NCI-H1694 (cell line): Measurements from ENCODE around the gene ETFA.

Source experiments
- DNase-seq: peaks from one replicate; lab custom pipeline; 2025; lab: John Stamatoyannopoulos, UW

Gene ETFA

DNA sequence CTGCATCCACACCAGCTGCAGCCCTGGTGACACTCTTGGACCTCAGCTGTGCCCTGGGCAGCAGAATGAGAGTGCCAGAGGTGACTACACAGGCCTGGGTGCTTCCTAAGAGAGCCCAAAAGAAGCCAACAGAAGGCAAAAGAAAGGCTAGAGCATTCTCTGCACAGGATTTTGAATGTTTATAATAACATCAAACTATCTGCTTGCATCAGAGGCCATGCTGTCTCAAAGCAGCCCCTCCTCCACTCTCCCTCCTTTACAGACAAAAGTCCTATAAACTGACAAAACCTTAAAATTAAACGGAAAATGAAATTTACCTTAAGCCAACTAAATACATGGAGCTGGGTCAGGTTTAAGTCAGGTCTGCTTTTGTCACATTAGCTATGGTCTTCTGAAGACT lies 95.6 kb downstream of the ETFA start:
- DNase-seq = no peak

DNA sequence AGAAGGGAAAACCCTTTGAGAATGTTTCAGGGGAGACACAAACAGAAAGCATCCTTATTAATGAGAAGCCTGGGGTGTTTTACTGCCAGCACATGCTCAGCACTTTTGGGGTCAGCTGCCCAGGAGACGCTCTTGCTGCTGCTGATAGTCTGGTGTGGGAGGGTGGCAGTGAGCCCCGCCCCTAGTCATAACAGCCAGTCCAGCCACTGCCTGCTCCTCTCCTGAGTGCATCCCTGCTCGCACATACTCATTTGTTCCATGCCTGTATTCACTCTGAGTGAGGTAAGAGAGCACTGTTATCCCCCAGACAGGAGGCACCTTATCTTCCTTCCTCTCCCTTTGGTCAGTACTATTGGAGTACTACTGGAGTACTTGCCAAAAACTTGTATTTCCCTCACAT lies 101.3 kb downstream of the ETFA start:
- DNase-seq = no peak

DNA sequence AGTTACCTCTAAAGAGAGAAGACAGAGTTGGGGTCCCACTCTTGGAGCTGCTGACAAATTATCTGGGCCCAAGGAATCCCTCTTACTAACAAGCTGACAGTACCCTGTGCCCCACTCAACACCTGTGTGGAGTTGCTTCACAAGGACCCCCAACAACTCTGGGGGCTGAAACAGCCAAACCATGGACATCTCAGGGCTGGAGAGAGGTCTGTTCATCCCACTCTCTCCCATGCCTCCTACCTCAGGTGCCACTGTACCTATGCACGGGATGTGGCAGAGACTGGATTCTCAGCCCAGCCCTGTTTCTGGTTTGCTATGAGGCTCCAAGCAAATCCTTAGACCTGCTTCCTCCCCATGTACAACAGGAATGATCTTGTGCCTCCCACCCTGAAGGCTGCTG lies 101.7 kb downstream of the ETFA start:
- no peak for DNase-seq

DNA sequence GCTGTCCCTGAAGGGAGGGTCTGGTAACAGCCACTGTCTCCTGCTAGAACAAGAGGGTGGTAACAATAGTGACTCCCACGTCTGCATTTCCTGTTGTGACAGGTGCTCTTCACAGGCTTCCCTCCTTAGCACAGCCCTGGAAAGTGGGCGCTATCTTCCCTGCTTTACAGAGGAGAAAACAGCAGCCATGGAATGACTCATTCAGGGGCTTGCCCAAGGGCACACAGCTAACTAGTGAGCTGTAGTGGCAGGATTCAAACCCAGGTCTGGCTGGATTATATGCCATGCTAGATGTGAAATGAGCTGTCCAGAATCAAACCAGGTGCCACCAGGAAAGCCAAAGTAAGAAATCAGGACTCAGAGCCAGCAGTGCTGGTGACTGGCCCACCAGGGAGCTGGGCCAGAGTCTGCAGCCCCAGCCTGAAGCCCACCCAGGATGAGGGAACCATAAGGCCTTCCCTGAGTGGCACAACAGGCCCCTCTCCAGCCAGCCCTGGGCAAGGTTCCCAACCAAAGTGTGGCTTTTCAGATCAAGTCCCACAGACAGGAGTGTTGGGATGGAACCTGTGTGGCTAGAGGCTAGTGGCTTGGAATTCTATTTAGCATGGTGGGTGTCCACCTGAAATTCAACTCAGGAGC lies 102.4 kb downstream of the ETFA start:
- DNase-seq = no peak

DNA sequence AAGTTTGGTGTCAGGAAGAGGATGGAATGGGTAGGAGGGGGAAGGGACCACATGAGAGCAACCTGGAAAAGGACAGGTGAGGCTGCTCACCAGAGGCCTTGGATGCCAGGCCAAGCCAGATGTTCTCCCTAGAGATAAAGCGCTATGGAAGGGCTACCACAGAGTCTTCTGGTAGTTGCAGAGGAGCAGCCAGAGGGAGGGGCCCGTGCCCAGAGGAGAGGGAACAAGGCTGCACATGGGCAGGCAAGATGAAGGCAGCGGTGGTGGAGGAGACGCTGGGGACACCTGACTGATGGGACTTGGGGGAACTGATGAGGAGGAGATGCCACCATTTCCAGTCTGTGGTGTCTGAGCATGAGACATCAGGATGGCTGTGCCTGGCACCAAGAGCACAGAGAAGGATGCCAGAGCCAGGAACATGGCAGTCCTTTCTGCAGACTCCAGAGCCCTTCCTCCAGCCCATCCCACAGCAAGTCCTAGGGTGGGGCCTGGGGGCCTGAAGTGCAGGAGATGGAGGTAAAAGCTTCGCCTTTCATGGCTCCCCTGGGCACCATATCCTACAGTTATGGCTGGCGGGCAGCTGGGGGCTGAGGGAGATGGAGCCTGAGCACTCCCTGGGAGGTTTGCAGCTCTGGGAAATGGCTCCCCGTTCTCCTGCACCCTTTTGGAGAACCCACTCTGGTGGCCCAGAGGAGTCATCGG lies 103.0 kb downstream of the ETFA start:
- DNase-seq = no peak

DNA sequence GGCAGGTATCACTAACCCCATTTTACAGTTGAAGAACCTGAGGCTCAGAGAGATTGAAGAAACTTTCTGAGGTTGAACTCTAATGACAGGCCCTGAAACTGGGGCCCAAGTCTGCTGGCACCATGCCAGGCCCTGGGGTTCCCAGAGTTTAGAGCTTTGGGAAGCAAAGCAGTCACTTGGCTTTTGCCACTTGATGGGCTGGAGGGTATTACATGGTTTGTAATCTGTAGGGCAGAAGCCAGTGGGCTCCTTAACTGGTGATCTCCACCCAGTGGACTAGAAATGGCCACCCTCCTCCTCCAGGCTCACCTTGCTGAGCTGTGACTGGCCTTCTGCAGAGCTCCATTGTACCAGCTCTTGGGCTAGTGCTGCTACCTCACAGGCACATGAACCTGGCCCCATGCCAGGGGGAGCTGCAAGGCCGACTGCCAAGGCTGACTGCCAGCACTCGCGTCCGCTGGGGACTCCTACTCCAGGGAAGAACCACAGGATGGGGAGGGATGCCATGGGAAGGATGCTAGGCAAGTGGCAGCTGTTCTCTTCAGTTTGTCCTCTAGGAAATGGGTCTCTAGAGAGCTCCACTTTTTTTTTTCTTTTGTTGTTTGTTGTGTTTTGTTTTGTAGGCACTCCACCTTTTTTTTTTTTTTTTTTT lies 104.8 kb downstream of the ETFA start:
- peak; percentile 94 for DNase-seq

DNA sequence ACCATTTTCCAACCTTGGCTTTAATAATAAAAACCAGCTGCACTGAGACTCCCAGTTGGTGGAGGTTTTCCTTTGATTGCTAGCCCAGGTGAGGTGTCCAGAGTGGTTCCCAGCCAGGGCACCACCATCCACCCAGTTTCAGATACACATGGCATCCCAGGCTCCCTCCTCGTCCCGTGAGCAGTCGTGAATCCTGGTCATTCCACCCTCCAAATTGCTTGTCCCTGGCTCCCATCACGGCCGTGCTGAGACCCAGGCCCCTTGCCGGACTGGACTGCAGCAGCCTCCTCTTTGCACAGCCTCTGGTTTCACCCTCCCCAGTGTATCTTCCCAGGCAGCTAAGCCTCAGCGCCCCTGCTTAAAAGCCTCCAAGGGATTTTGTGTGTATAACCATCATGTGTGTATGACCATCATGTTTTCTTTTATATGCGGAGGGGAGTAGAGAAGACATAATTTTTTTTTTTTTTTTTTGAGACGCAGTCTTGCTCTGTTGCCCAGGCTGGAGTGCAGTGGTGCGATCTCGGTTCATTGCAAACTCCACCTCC lies 106.3 kb downstream of the ETFA start:
- DNase-seq = no peak

DNA sequence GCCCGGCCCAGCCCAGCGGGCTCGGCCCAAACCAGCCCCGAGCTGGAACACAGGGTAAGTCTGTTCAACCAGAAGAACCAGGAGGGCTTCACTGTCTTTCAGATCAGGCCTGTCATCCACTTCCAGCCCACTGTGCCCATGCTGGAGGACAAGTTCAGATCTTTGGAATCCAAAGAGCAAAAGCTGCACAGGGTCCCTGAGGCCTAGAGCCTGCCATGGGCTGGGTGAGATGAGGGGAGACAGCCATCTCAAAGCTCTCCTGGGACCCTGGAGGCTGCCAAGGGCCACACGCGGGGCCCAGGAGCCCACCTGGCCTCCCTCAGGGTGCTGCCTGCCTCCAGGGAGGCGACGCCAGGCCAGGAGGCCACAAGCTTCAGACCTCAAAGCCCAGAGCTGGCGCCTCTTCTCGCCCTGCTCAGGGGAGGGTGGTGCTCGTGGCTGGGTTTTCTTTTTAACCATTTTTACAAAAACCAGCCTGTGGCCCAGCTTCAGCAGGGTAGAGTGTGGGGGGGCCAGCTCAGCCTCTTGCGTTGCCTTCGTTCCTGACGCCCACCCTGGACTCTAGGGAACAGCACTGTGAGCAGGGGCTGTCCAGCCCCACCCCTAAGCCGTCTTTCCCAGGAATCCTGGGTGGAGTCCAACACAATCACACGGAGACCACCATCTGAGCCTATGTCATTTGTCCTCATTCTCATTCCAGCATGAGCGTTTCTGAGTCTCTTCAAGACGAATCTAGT lies 107.0 kb downstream of the ETFA start:
- DNase-seq = no peak

DNA sequence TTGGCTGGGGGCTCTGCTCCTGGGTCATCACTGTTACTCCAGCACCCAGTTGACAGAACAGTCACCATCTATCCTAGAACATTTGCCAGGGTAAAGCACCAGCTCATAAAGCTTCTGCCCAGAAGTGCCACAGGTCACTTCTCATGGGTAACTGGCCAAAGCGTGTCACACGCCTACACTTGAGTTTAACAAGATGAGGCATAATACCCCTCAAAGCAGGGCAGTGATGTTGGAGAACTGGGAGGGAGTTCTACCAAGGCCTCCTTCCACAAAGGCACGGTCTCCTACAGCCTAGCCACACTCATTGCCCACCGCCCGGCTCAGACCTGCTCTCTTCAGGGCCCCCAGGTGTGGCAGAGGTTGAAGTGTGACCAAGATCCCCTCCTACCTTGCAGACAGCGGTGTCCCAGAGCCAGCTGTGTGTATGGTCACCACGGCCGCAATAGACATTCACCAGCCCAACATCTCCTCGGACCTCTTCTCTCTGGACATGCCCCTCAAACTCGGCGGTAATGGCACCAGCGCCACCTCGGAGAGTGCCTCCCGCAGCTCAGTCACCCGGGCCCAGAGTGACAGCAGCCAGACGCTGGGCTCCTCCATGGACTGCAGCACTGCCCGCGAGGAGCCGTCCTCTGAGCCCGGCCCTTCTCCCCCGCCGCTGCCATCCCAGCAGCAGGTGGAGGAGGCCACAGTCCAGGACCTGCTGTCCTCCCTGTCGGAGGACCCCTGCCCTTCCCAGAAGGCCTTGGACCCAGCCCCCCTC lies 107.7 kb downstream of the ETFA start:
- DNase-seq = no peak

DNA sequence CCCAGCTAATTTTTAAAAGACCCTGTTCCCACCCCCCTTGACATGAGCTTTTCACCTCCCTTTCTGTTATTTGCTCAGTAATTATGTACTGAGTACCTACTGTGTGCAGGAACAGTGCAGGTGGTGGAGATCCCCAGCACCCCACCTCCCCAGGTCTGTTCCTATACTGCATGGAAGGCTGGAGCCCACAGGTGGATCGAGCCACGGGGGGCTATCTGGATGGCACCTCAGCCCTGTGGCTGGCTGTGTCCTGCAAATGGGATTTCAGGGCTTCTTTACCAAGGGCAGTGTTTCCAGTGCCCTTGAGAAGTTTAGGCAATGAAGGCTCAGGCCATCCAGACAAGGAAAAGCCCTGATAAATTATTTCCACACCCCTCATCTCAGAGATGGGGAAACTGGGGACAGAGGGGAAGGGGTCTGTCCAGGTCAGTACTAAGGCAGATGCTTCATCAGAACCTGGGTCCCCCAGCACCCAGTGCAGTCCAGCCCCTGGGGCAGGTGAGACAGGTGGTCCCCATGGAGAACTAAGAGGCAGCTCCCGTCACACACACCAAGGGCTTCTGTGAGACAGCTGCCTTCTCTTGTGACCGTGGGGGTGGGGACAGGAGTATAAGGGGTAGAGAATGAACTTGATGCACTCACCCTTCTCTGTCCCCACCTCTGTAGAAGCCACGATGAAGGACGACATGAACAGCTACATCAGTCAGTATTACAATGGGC lies 109.6 kb downstream of the ETFA start:
- no peak for DNase-seq

DNA sequence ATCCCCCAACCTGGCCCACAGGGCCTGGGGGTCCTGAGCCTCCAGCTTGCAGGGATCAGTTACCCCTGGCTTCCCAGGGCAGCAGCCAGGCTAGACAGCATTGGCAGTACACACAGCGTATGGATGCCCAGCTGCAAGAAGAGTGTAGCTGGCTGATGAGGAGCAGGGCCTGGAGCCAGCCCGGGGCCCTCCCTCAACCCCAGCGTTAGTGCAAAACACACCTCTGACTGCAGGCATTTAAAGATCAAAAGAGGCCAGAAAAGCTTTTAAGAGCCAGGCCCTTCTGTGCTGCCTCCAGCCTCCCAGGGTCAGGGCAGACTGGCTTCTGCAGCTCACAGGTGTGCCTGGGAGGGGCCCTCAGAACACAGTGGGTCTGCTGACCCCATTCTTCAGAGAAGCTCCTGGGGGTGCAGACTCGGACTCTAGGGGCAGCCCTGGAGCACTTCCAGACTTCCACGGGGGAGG lies 110.6 kb downstream of the ETFA start:
- DNase-seq = no peak

DNA sequence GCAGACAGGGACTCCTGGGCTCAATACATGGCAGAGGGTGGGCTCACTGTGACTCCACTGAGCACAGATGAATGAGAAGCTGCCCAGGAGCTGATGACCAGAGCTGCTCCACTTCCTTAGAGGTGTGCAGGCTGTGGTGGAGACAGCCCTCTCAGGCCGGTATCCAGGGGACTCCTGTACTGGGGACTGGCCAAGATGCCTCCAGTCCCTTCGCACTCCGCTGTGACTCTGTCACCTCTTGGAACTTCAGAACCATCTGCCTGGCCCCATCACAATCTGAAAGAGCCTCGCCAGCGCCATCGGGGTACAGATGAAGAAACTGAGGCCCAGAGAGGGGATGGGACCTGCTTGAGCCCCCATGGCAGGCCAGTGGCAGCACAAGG lies 111.2 kb downstream of the ETFA start:
- DNase-seq = no peak

DNA sequence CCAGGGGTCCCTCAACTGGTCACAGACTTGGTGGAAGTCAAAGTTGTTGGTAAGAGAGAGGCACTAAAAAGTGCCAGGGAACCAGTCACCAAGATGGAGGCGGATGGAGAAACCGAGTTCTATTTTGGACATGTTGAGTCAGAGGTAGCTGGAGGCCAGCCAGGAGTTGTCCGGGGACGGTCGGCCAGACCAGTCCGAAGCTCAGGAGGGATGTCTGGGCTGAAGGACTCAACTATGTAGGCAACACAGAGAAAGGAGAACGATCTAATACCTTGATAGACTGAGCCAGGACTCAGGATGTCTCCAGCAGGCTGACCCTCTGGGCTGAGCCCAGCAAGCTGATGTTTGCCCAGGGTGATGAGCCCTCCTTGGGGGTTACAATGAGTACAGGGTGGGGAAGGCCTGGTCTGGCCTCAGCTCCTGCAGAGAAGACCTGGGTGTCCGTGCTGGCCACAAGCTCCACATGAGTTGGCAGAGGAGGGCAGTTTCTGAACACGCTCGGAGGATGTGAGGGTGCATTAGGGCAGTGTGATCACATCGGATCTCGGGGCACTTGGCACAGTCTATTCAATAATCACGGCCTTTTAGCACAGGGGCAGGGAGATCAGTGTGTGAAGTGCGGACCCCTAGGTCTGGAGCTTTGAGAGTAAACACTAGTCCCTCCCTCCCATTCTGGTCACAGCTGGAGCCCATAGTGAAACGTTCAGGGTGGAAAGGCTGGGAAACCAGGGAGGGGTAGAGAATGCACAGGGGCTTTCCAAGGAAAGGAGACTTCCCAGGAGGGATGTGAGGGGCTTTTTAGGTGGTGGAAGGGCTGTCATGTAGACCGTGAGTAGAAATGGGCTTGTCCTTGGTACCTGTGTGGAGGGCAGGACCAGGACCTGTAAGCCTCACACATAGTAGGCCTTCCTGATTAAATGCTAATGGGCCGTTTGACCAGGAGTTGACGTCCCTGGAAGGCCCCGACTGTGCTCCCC lies 111.9 kb downstream of the ETFA start:
- no peak for DNase-seq

DNA sequence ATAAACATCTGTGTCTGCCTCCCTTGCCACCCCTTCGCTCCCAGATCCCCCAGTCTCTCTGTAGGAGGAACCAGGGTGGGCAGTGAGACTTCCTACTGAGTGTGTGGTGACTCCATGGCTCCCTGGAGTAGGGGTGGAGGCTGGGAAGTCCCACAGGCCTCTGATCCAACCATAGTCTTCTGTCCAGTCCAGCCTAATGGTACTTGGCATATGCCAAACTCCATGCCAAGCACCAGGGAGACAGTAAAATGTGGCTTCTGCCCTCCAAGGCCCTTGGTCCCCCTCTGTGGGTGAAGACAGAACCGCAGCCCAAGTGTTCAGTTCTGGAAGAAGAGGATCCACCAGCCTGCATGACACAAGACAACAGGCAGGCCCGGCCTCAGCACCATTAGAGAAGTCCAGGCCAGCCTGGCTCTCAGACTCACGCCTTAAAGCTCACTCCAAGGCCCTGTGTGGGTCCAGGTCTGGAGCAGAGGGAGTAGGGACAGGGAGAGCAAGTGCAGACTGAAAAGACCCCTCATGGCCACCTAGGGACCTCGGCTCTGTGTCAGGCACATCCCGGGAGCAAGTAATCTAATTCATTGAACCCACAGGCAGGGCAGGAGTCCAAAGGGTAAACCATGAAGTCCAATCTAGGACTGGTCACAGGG lies 112.7 kb downstream of the ETFA start:
- DNase-seq = no peak

DNA sequence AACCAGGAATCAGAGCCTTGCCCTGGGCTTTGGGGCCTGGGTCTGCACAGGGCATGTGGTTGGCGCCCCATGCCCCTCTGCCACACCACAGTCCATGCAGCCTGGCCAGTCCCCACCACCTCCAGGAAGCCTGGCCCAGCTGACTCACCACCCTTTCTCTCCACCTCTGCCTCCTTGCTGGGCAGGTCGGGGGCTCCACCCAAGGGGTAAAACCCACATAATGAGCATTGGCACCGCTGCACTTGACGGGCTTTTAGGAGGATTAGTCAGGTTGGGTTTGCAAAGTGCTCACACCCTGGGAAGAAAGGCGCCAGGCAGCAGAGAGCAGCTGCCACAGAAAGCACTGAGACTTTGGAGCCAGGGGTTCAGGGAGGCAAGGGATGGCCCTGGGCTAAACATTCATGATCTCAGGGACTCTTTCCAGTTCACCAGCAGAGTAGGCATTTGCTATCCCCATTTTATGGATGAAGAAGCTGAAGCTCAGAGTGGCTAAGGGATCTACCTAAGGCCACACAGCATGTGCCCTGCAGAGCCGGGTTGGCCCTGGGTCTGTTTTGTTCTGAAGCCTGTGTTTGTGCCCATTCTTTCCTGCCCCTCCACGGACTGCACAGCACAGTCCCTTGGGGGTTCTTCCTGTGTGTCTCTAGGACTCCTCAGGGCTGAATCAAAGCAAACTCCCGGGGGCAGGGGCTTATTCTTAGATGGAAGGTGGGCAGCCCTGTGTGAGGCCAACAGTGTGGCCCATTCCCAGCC lies 113.4 kb downstream of the ETFA start:
- no peak for DNase-seq

DNA sequence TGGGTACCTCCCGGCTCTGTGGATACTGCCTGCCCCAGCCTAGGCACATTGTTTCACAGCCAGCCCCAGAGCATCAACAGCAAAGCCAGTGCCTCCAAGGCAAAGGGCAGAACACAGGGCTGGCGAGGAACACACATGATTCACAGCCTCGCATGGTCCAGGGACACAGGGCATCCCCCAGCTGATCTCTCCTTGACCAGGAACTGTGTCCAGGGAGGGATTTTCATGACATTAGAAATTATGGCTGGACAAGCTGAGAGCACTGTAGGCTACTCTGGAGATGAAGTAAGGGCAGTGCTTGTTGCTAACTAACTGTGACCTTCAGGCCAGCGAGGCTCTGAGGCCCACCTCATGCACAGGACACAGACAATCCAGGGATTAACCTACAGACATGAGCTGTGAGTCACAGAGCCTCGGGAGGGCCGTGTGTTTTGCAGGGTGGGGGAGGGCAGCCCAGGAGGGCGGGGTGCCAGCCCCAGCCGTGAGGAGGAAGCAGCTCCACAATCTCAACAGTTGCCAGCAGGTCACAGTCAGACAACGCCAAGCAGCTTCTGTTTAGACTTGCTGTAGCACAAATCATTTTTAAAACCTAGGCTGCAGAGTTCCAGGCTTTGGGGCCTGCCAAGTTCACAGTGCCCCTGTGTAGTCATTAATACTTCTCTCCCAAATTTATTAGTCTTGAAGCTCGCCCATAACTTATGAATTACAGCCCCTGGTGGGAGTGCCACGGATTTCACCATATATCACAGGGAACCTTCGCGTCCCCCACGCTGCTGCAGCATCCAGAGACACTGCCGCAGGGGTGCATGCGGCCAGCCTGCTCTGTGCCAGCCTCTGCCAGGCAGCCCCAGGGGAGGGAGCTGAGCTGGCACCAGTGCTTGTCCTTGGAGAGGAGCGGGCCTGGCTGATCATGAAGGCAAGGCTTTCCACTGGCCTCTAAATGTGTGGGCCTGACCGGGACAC lies 114.7 kb downstream of the ETFA start:
- peak; percentile 33 for DNase-seq

DNA sequence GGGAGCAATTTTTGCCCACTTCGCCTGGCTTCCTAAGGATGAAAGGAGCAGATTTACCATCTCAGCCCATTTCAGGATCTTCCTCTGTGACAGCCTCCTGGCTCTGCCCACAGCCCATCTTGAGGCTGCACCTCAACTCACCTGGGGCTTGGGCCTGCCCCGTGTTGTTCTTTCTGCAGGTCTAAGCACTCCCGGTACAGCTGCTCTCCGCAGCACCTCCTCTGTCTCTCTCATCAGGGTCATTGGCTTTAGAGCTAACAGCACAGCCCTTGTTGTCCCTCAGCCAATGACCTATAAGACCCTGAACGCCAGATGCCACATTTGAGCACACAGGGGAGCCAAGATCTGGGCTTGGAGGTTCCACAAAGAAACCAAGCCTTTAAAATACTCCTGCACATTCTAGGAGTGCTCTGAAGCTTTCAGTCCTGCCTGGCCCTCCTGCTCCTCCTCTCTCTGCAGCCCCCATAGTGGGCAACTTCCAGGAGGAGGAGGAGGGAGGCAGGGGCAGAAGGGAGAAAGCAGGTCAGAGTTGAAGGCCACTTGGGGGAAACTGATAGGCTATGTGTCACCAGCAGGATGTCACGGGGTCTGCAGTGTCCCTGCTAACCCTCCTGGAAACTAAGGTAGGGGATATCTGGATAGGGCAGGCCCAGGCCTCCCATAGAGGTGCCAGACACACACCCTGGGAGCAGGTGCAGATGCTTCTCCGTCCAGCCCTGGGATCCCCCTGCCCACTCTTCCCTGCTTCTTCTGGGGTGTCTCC lies 115.6 kb downstream of the ETFA start:
- DNase-seq = no peak
